K562 (cell line): ENCODE results near the gene PDGFA. TPM values are rescaled to one million over a fixed set of nuclear protein-coding genes. Genes with fewer than 3 reads are reported as not detected.

Experiments used
- CUX1 ChIP-seq: fragments of 200-800 bp; sonication (Bioruptor generic); IDR thresholded peaks from 2 replicates; pipeline ENCODE4 v1.6.1; 2016; ENCODE audit warnings: missing genetic modification characterization, missing compliant biosample characterization
- HEY1 ChIP-seq: fragments of 250-450 bp; sonication (Bioruptor Pico); IDR thresholded peaks from 2 replicates; pipeline ENCODE4 v1.5.0; 2020; ENCODE audit warnings: mild to moderate bottlenecking, moderate library complexity, borderline replicate concordance
- MGA ChIP-seq: fragments of 450-650 bp; IDR thresholded peaks from 2 replicates; pipeline ENCODE4 v1.6.1; 2016; ENCODE audit warnings: mild to moderate bottlenecking, moderate library complexity
- NFIC ChIP-seq: fragments of 450-650 bp; IDR thresholded peaks from 2 replicates; pipeline ENCODE4 v1.6.1; 2017; ENCODE audit warnings: mild to moderate bottlenecking, inconsistent platforms
- polyA plus RNA-seq, 8 experiments: library from polyadenylated mRNA; depleted of rRNA in 4 of 8; stranded (reverse) in 5 of 8; unstranded in 3 of 8; fragments of >200 nt; fragmentation: Nextera tagmentation in 2 of 8; fragmentation: Illumina TruSeq in 1 of 8; extraction: Ambion mirVana in 2 of 8; extraction: Trizol in 1 of 8; gene quantifications; 2 replicates each; pipeline versions ENCODE4 v1.2.1 to v1.2.3, GENCODE V29; 2011 to 2014; ENCODE audit warnings: inconsistent platforms in 1 of 8, missing spikeins in 1 of 8
- total RNA-seq, 7 experiments: library from RNA; depleted of rRNA in 6 of 7; stranded (reverse); fragments of >200 nt in 6 of 7; fragmentation: Illumina TruSeq in 2 of 7; extraction: Trizol in 2 of 7; gene quantifications; 2 replicates each; pipeline versions ENCODE4 v1.2.1 to v1.2.3, GENCODE V29; 2011 to 2021; ENCODE audit warnings: low replicate concordance in 1 of 7

PDGFA gene
- total and polyA plus RNA-seq, 9 of the 15 experiments (the other 6 are each of a cell fraction or from before 2014, with no cell fraction given) = 2.5 to 10.2 (median 4.6) TPM

GRCh38 chr7:500521-501420 lies 18.9 kb downstream of the PDGFA start (continued):
- TF ChIP-seq MGA = no peak
- TF ChIP-seq HEY1 (CRISPR knock-in tag) = no peak
- TF ChIP-seq CUX1 = no peak
- peak; percentile 68 for TF ChIP-seq NFIC
